HG03575 (cell line): Measurements from ENCODE around the gene IFNLR1.

ENCODE experiments used
- ATAC-seq: cut with Tn5 transposase; IDR thresholded peaks from one replicate; pipeline ENCODE4 v1.9.1; 2021; ENCODE audit not compliant: unreplicated experiment, insufficient number of reproducible peaks, low FRiP score; ENCODE audit errors: extremely low read depth

The IFNLR1 gene

GRCh38 chr1:24206516-24207394, 19.7 kb upstream of the IFNLR1 start:
- ATAC-seq = no peak

- ATAC-seq = no peak
Measured at GRCh38 chr1:24206083-24206464, 19.0 kb upstream of the IFNLR1 start.

GRCh38 chr1:24205345-24206082, 18.4 kb upstream of the IFNLR1 start:
- ATAC-seq = no peak

GRCh38 chr1:24204116-24204515, 17.0 kb upstream of the IFNLR1 start:
- ATAC-seq = no peak

- no peak for ATAC-seq
Measured at GRCh38 chr1:24203404-24203803, 16.3 kb upstream of the IFNLR1 start.

GRCh38 chr1:24202987-24203386, 15.9 kb upstream of the IFNLR1 start:
- no peak for ATAC-seq

GRCh38 chr1:24202556-24202955, 15.5 kb upstream of the IFNLR1 start:
- ATAC-seq = no peak

GRCh38 chr1:24201941-24202440, 14.9 kb upstream of the IFNLR1 start:
- ATAC-seq = no peak

GRCh38 chr1:24199291-24199900, 12.3 kb upstream of the IFNLR1 start:
- no peak for ATAC-seq

- ATAC-seq = no peak
Measured at GRCh38 chr1:24198766-24199165, 11.7 kb upstream of the IFNLR1 start.

- ATAC-seq = no peak
Measured at GRCh38 chr1:24195874-24196273, 8.8 kb upstream of the IFNLR1 start.

- no peak for ATAC-seq
Measured at GRCh38 chr1:24195136-24195535, 8.0 kb upstream of the IFNLR1 start.

GRCh38 chr1:24193046-24193445, 6.0 kb upstream of the IFNLR1 start:
- ATAC-seq = no peak

- ATAC-seq = no peak
Measured at GRCh38 chr1:24191860-24192259, 4.8 kb upstream of the IFNLR1 start.

GRCh38 chr1:24190983-24191461, 3.9 kb upstream of the IFNLR1 start:
- peak; percentile 37 for ATAC-seq

GRCh38 chr1:24189528-24189927, 2.4 kb upstream of the IFNLR1 start:
- no peak for ATAC-seq

- no peak for ATAC-seq
Measured at GRCh38 chr1:24186711-24186992, 437 bp downstream of the IFNLR1 start.

- no peak for ATAC-seq
Measured at GRCh38 chr1:24186031-24186710, 918 bp downstream of the IFNLR1 start.

- ATAC-seq = no peak
Measured at GRCh38 chr1:24185076-24185475, 2.0 kb downstream of the IFNLR1 start.
